Measurements from ENCODE around the gene PIGK.

The PIGK gene

DNA sequence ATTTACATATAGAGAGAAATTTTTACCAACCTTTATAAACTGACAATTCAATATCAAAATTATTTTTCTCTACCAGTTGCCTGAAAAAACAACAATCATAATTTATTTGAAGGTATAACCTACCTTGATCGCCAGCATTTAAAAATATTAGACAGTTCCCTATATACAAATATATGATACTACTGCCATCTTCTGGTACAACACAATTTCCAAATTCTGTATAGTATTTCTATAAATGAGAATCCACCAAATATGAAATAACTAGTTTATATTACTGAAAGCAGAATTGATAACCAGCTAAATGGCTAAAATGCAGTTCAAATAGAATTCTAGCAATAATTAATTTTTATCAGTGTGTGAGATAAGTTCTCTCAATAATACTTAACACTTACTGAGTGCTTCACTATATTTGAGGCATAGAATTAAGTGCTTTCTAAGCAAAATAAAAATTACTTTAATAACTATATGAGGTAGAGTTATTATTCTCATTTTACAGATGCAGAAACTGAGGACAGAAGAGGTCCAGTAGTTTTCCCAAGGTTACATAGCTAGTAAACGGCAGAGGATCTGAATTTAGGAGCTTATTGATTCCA lies 75.6 kb downstream of the PIGK start:
- no peaks in the 10 kb centered on the region for H3K27me3 ChIP-seq (ENCODE audit: insufficient read depth, low read length, poor library complexity)
- no peak overlapping the region for H4K5ac ChIP-seq (ENCODE audit: low read length)
- H3K56ac ChIP-seq (ENCODE audit: low read length), result no peak overlapping the region
- no peak overlapping the region for H3K27ac ChIP-seq (ENCODE audit: low read depth, low read length)
- H3K23ac ChIP-seq (ENCODE audit: low read length), result no peak overlapping the region
- no peak overlapping the region for H3K4me2 ChIP-seq (ENCODE audit: low read length)
- H3K9ac ChIP-seq (ENCODE audit: low read length), result no peak overlapping the region
- H3K18ac ChIP-seq (ENCODE audit: low read length), result no peak overlapping the region
- no peak overlapping the region for H3K4me3 ChIP-seq (ENCODE audit: low read length)
- no CpG with 5 or more reads among the region's 2 CpGs for WGBS (ENCODE audit: extremely low coverage, insufficient coverage, low lambda C conversion rate)
- H3K4me1 ChIP-seq (ENCODE audit: control insufficient read depth, low read depth, low read length), result no peaks in the 10 kb centered on the region
- no peaks in the 10 kb centered on the region for H3K79me1 ChIP-seq (ENCODE audit: low read length)
- no peaks in the 10 kb centered on the region for H3K36me3 ChIP-seq (ENCODE audit: control insufficient read depth, insufficient read depth, low read length)
- no peak overlapping the region for H2AK5ac ChIP-seq (ENCODE audit: low read length)
- H2BK5ac ChIP-seq (ENCODE audit: low read length), result no peak overlapping the region
- no peak overlapping the region for H4K8ac ChIP-seq (ENCODE audit: low read depth, low read length)
- H2BK15ac ChIP-seq (replicated peaks; ENCODE audit: low read depth), result no peak overlapping the region
- no peaks in the 10 kb centered on the region for H3K79me2 ChIP-seq (ENCODE audit: control insufficient read depth, insufficient read depth, low read length)
- DNase-seq, result no peak
- no peak overlapping the region for H3K4ac ChIP-seq (ENCODE audit: low read depth, low read length)
- no peak overlapping the region for H2BK120ac ChIP-seq (ENCODE audit: low read depth, low read length)

DNA sequence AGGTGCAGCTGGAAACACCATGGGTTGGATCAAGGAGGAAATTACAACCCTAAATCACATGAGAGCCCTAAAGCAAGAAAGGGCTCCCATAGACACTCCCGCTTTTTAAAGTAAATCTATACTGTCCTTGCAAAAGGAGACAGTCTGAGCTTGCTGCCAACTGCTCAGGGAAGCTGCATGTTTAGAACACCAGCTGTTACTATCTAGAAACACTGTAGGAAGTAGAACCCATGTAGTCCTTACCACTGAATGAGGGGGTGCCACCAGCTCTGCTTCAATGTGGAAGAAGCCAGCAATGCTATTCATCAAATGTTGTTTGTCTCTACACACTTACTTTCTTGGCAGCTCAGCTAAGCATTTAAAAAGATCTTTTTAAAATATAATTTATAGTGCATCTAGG lies 79.8 kb downstream of the PIGK start:
- Histone ChIP-seq H2BK5ac (ENCODE audit: low read length) (no peak overlapping the region), H4K5ac (ENCODE audit: low read length) (no peak overlapping the region), H3K56ac (ENCODE audit: low read length) (no peak overlapping the region), H3K79me2 (ENCODE audit: control insufficient read depth, insufficient read depth, low read length) (no peaks in the 10 kb centered on the region), H3K27ac (ENCODE audit: low read depth, low read length) (no peak overlapping the region), H2BK120ac (ENCODE audit: low read depth, low read length) (no peak overlapping the region), H2AK5ac (ENCODE audit: low read length) (no peak overlapping the region), H3K18ac (ENCODE audit: low read length) (no peak overlapping the region), H3K4me3 (ENCODE audit: low read length) (no peak overlapping the region), H3K79me1 (ENCODE audit: low read length) (no peaks in the 10 kb centered on the region), H3K9ac (ENCODE audit: low read length) (no peak overlapping the region), H3K36me3 (ENCODE audit: control insufficient read depth, insufficient read depth, low read length) (no peaks in the 10 kb centered on the region), H3K27me3 (ENCODE audit: insufficient read depth, low read length, poor library complexity) (no peaks in the 10 kb centered on the region), H2BK15ac (replicated peaks; ENCODE audit: low read depth) (no peak overlapping the region), H3K4ac (ENCODE audit: low read depth, low read length) (no peak overlapping the region), H3K4me2 (ENCODE audit: low read length) (no peak overlapping the region), H3K23ac (ENCODE audit: low read length) (no peak overlapping the region), H3K4me1 (ENCODE audit: control insufficient read depth, low read depth, low read length) (no peaks in the 10 kb centered on the region), H4K8ac (ENCODE audit: low read depth, low read length) (no peak overlapping the region)
- no peak for DNase-seq
- WGBS (ENCODE audit: extremely low coverage, insufficient coverage, low lambda C conversion rate), result no CpG with 5 or more reads among the region's 1 CpG

- Histone ChIP-seq H3K4me1 (ENCODE audit: control insufficient read depth, low read depth, low read length) (no peaks in the 10 kb centered on the region), H4K8ac (ENCODE audit: low read depth, low read length) (no peak overlapping the region), H3K36me3 (ENCODE audit: control insufficient read depth, insufficient read depth, low read length) (no peaks in the 10 kb centered on the region), H3K27me3 (ENCODE audit: insufficient read depth, low read length, poor library complexity) (no peaks in the 10 kb centered on the region), H3K4me2 (ENCODE audit: low read length) (no peak overlapping the region), H2AK5ac (ENCODE audit: low read length) (no peak overlapping the region), H3K18ac (ENCODE audit: low read length) (no peak overlapping the region), H4K5ac (ENCODE audit: low read length) (no peak overlapping the region), H2BK120ac (ENCODE audit: low read depth, low read length) (no peak overlapping the region), H3K23ac (ENCODE audit: low read length) (no peak overlapping the region), H3K56ac (ENCODE audit: low read length) (no peak overlapping the region), H3K4me3 (ENCODE audit: low read length) (no peak overlapping the region), H2BK15ac (replicated peaks; ENCODE audit: low read depth) (no peak overlapping the region), H3K4ac (ENCODE audit: low read depth, low read length) (no peak overlapping the region), H3K79me1 (ENCODE audit: low read length) (no peaks in the 10 kb centered on the region), H3K27ac (ENCODE audit: low read depth, low read length) (no peak overlapping the region), H3K9ac (ENCODE audit: low read length) (no peak overlapping the region), H3K79me2 (ENCODE audit: control insufficient read depth, insufficient read depth, low read length) (no peaks in the 10 kb centered on the region), H2BK5ac (ENCODE audit: low read length) (no peak overlapping the region)
- no peak for DNase-seq
- no CpG with 5 or more reads among the region's 2 CpGs for WGBS (ENCODE audit: extremely low coverage, insufficient coverage, low lambda C conversion rate)
These were observed 84.9 kb downstream of the PIGK start for GRCh38 chr1:77134359-77134758.

GRCh38 chr1:77133731-77134358 lies 85.4 kb downstream of the PIGK start:
- Histone ChIP-seq H4K5ac (ENCODE audit: low read length) (no peak overlapping the region), H4K8ac (ENCODE audit: low read depth, low read length) (no peak overlapping the region), H3K4me3 (ENCODE audit: low read length) (no peak overlapping the region), H3K27me3 (ENCODE audit: insufficient read depth, low read length, poor library complexity) (no peaks in the 10 kb centered on the region), H2BK15ac (replicated peaks; ENCODE audit: low read depth) (no peak overlapping the region), H3K79me2 (ENCODE audit: control insufficient read depth, insufficient read depth, low read length) (no peaks in the 10 kb centered on the region), H2AK5ac (ENCODE audit: low read length) (no peak overlapping the region), H3K23ac (ENCODE audit: low read length) (no peak overlapping the region), H3K56ac (ENCODE audit: low read length) (no peak overlapping the region), H3K79me1 (ENCODE audit: low read length) (no peaks in the 10 kb centered on the region), H2BK120ac (ENCODE audit: low read depth, low read length) (no peak overlapping the region), H3K27ac (ENCODE audit: low read depth, low read length) (no peak overlapping the region), H2BK5ac (ENCODE audit: low read length) (no peak overlapping the region), H3K4me1 (ENCODE audit: control insufficient read depth, low read depth, low read length) (no peaks in the 10 kb centered on the region), H3K4ac (ENCODE audit: low read depth, low read length) (no peak overlapping the region), H3K18ac (ENCODE audit: low read length) (no peak overlapping the region), H3K36me3 (ENCODE audit: control insufficient read depth, insufficient read depth, low read length) (no peaks in the 10 kb centered on the region), H3K9ac (ENCODE audit: low read length) (no peak overlapping the region), H3K4me2 (ENCODE audit: low read length) (no peak overlapping the region)
- no CpG with 5 or more reads among the region's 3 CpGs for WGBS (ENCODE audit: extremely low coverage, insufficient coverage, low lambda C conversion rate)
- DNase-seq, result no peak

DNA sequence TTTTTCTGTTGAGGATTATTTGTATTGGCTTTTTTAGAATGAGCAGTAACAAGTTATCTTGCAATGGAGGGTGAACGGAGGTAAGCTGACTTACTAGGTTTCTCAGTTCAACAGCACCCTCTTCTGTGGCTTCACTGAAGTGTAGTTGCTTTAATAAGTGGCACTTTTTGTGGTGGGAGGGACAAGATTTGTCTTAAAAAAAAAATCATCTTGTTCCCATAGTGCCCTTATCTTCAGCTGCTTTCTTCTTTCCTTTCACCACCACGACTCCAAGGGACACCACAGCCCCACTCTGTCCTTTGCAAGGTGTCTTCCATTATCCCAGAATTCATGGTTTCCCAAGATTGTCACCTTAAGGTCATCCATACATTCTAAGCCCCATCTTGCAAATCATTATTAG lies 92.9 kb downstream of the PIGK start:
- no peak overlapping the region for H3K18ac ChIP-seq (ENCODE audit: low read length)
- no CpG with 5 or more reads among the region's 2 CpGs for WGBS (ENCODE audit: extremely low coverage, insufficient coverage, low lambda C conversion rate)

GRCh38 chr1:77121503-77121902 lies 97.7 kb downstream of the PIGK start:
- H3K4me2 ChIP-seq (ENCODE audit: low read length), result no peak overlapping the region
- H3K23ac ChIP-seq (ENCODE audit: low read length), result no peak overlapping the region
- no peak overlapping the region for H3K27ac ChIP-seq (ENCODE audit: low read depth, low read length)
- H3K79me1 ChIP-seq (ENCODE audit: low read length), result no peaks in the 10 kb centered on the region
- no peak overlapping the region for H2BK5ac ChIP-seq (ENCODE audit: low read length)
- no peaks in the 10 kb centered on the region for H3K79me2 ChIP-seq (ENCODE audit: control insufficient read depth, insufficient read depth, low read length)
- H3K27me3 ChIP-seq (ENCODE audit: insufficient read depth, low read length, poor library complexity), result no peaks in the 10 kb centered on the region
- no peak overlapping the region for H3K9ac ChIP-seq (ENCODE audit: low read length)
- no peak overlapping the region for H4K8ac ChIP-seq (ENCODE audit: low read depth, low read length)
- H3K36me3 ChIP-seq (ENCODE audit: control insufficient read depth, insufficient read depth, low read length), result no peaks in the 10 kb centered on the region
- no peak overlapping the region for H2BK120ac ChIP-seq (ENCODE audit: low read depth, low read length)
- no peak overlapping the region for H2BK15ac ChIP-seq (replicated peaks; ENCODE audit: low read depth)
- no CpG with 5 or more reads among the region's 1 CpG for WGBS (ENCODE audit: extremely low coverage, insufficient coverage, low lambda C conversion rate)
- no peak overlapping the region for H4K5ac ChIP-seq (ENCODE audit: low read length)
- no peak for DNase-seq
- no peak overlapping the region for H2AK5ac ChIP-seq (ENCODE audit: low read length)
- no peak overlapping the region for H3K56ac ChIP-seq (ENCODE audit: low read length)
- H3K18ac ChIP-seq (ENCODE audit: low read length), result no peak overlapping the region
- H3K4me3 ChIP-seq (ENCODE audit: low read length), result no peak overlapping the region
- no peaks in the 10 kb centered on the region for H3K4me1 ChIP-seq (ENCODE audit: control insufficient read depth, low read depth, low read length)
- no peak overlapping the region for H3K4ac ChIP-seq (ENCODE audit: low read depth, low read length)

More for the DNA sequence above, 92.9 kb downstream of the PIGK start:
- Histone ChIP-seq H3K4ac (ENCODE audit: low read depth, low read length) (no peak overlapping the region), H3K56ac (ENCODE audit: low read length) (no peak overlapping the region), H2BK15ac (replicated peaks; ENCODE audit: low read depth) (no peak overlapping the region), H3K79me2 (ENCODE audit: control insufficient read depth, insufficient read depth, low read length) (no peaks in the 10 kb centered on the region), H2BK120ac (ENCODE audit: low read depth, low read length) (no peak overlapping the region), H2BK5ac (ENCODE audit: low read length) (no peak overlapping the region), H3K27ac (ENCODE audit: low read depth, low read length) (no peak overlapping the region), H3K79me1 (ENCODE audit: low read length) (no peaks in the 10 kb centered on the region), H2AK5ac (ENCODE audit: low read length) (no peak overlapping the region), H3K4me1 (ENCODE audit: control insufficient read depth, low read depth, low read length) (no peaks in the 10 kb centered on the region), H3K36me3 (ENCODE audit: control insufficient read depth, insufficient read depth, low read length) (no peaks in the 10 kb centered on the region), H4K8ac (ENCODE audit: low read depth, low read length) (no peak overlapping the region), H3K4me2 (ENCODE audit: low read length) (no peak overlapping the region), H3K9ac (ENCODE audit: low read length) (no peak overlapping the region), H3K23ac (ENCODE audit: low read length) (no peak overlapping the region), H4K5ac (ENCODE audit: low read length) (no peak overlapping the region), H3K27me3 (ENCODE audit: insufficient read depth, low read length, poor library complexity) (no peaks in the 10 kb centered on the region), H3K4me3 (ENCODE audit: low read length) (no peak overlapping the region)
- DNase-seq, result peak; percentile 84
